SK-N-SH (cell line): Measurements from ENCODE around the gene STOX1. TPM values are rescaled to one million over a fixed set of nuclear protein-coding genes. Genes with fewer than 3 reads are reported as not detected.

Experiments
- CTCF ChIA-PET: fragments of 300-600, 350-600 bp; formaldehyde crosslinking; extraction: SDS; loops from one replicate; lab custom pipeline; 2021; lab: Yijun Ruan, JAX
- POLR2A ChIA-PET: fragments of 350-600 bp; sonication (Branson Sonifier 250); formaldehyde crosslinking; extraction: SDS; loops from one replicate; lab custom pipeline; 2020; ENCODE audit warnings: antibody characterized with exemption, inconsistent platforms; lab: Yijun Ruan, JAX
- DNase-seq: peaks from one replicate; pipeline ENCODE4 v3.0.0; 2012
- H2AFZ ChIP-seq: fragments of 200-600 bp; sonication (generic); 2 replicates; pipeline ENCODE4 v1.8.1; 2016; ENCODE audit warnings: antibody characterized with exemption, mild to moderate bottlenecking, low read depth
- H3F3A ChIP-seq: fragments of 200-600 bp; sonication (generic); replicated peaks from 2 replicates; pipeline ENCODE3; 2016; ENCODE audit warnings: antibody characterized with exemption, mild to moderate bottlenecking; ENCODE audit not compliant: insufficient read depth
- H3K27ac ChIP-seq, 2 experiments: fragments of 200-500 bp in 1 of 2; fragments of 200-600 bp in 1 of 2; sonication (Bioruptor generic) in 1 of 2; sonication (generic), shearing (Covaris generic) in 1 of 2; 2 replicates each; pipeline versions ENCODE4 v1.5.1 to v1.6.1; 2014 to 2016; ENCODE audit warnings: low read depth in 2 of 2, inconsistent platforms in 1 of 2, low read length in 1 of 2, mild to moderate bottlenecking in 1 of 2, mixed read lengths in 1 of 2
- H3K27me3 ChIP-seq: fragments of 200-600 bp; sonication (generic), shearing (Covaris generic); 2 replicates; pipeline ENCODE4 v1.6.1; 2016; ENCODE audit warnings: mixed run types; ENCODE audit not compliant: insufficient read depth
- H3K36me3 ChIP-seq, 2 experiments: fragments of 200-500 bp in 1 of 2; fragments of 200-600 bp in 1 of 2; sonication (Bioruptor generic) in 1 of 2; sonication (generic) in 1 of 2; replicated peaks in 1 of 2; 2 replicates each; pipeline versions ENCODE3 to v1.5.1; 2014 to 2016; ENCODE audit warnings: low read length in 1 of 2, mild to moderate bottlenecking in 1 of 2; ENCODE audit not compliant: insufficient read depth in 2 of 2, control insufficient read depth in 1 of 2
- H3K4me1 ChIP-seq, 2 experiments: fragments of 200-500 bp in 1 of 2; fragments of 200-600 bp in 1 of 2; sonication (Bioruptor generic) in 1 of 2; sonication (generic), shearing (Covaris generic) in 1 of 2; 2 replicates each; pipeline versions ENCODE4 v1.5.1 to v1.6.1; 2014 to 2016; ENCODE audit warnings: low read depth in 1 of 2, low read length in 1 of 2, mixed run types in 1 of 2; ENCODE audit not compliant: insufficient read depth in 2 of 2, control insufficient read depth in 1 of 2
- H3K4me2 ChIP-seq: fragments of 200-600 bp; sonication (generic), shearing (Covaris generic); 2 replicates; pipeline ENCODE4 v1.6.1; 2017; ENCODE audit warnings: mixed run types
- H3K4me3 ChIP-seq, 2 experiments: fragments of 200-500 bp in 1 of 2; fragments of 200-600 bp in 1 of 2; sonication (Bioruptor generic) in 1 of 2; sonication (generic), shearing (Covaris generic) in 1 of 2; 2 replicates each; pipeline versions ENCODE4 v1.5.1 to v1.8.1; 2014 to 2016; ENCODE audit warnings: low read depth in 2 of 2, inconsistent platforms in 1 of 2, low read length in 1 of 2, mild to moderate bottlenecking in 1 of 2, mixed read lengths in 1 of 2, moderate library complexity in 1 of 2
- H3K79me2 ChIP-seq: fragments of 200-600 bp; sonication (generic); 2 replicates; pipeline ENCODE4 v1.8.1; 2017; ENCODE audit warnings: mild to moderate bottlenecking; ENCODE audit not compliant: insufficient read depth
- H3K9ac ChIP-seq: fragments of 200-600 bp; sonication (generic); 2 replicates; pipeline ENCODE4 v1.6.1; 2017; ENCODE audit warnings: mixed run types
- H3K9me2 ChIP-seq: fragments of 200-600 bp; sonication (generic); 2 replicates; pipeline ENCODE4 v1.6.1; 2017; ENCODE audit warnings: mixed run types
- H3K9me3 ChIP-seq: fragments of 200-600 bp; sonication (generic); 2 replicates; pipeline ENCODE4 v1.6.1; 2017; ENCODE audit warnings: mixed run types, mild to moderate bottlenecking, moderate library complexity
- H4K20me1 ChIP-seq: fragments of 200-600 bp; sonication (generic); 2 replicates; pipeline ENCODE4 v1.6.1; 2017; ENCODE audit warnings: mild to moderate bottlenecking, mixed run types; ENCODE audit not compliant: insufficient read depth
- CHD2 ChIP-seq: fragments of 150-350 bp; IDR thresholded peaks from 2 replicates; pipeline ENCODE4 v1.6.1; 2018; ENCODE audit warnings: low read length; ENCODE audit not compliant: partially characterized antibody
- ELF1 ChIP-seq: IDR thresholded peaks from 2 replicates; pipeline ENCODE4 v1.4.0; 2012
- EZH2phosphoT487 ChIP-seq: fragments of 200-600 bp; sonication (generic); IDR thresholded peaks from 2 replicates; pipeline ENCODE4 v1.6.1; 2017; ENCODE audit warnings: low read depth, mixed run types, mild to moderate bottlenecking, antibody characterized with exemption, moderate library complexity, borderline replicate concordance
- FOXJ3 ChIP-seq: sonication (generic); formaldehyde crosslinking; IDR thresholded peaks from 2 replicates; pipeline ENCODE4 v1.5.1; 2020; ENCODE audit warnings: mild to moderate bottlenecking, missing genetic modification reagents
- FOXM1 ChIP-seq: IDR thresholded peaks from 2 replicates; pipeline ENCODE4 v1.4.0; 2012; ENCODE audit warnings: low read depth, mild to moderate bottlenecking
- GABPA ChIP-seq: IDR thresholded peaks from 2 replicates; pipeline ENCODE4 v1.4.0; 2012; ENCODE audit warnings: low read depth, mild to moderate bottlenecking
- GATA2 ChIP-seq: sonication (generic); formaldehyde crosslinking; IDR thresholded peaks from 2 replicates; pipeline ENCODE4 v1.5.0; 2020; ENCODE audit warnings: mild to moderate bottlenecking, missing genetic modification reagents
- IRF3 ChIP-seq: fragments of 150-350 bp; IDR thresholded peaks from 2 replicates; pipeline ENCODE4 v1.6.1; 2016; ENCODE audit warnings: mild to moderate bottlenecking, low read depth, low read length
- MEF2A ChIP-seq: IDR thresholded peaks from 2 replicates; pipeline ENCODE4 v1.4.0; 2012; ENCODE audit warnings: low read depth, borderline replicate concordance
- NRF1 ChIP-seq: IDR thresholded peaks from 2 replicates; pipeline ENCODE4 v1.6.1; 2012; ENCODE audit warnings: low read depth, mild to moderate bottlenecking, low read length
- PBX3 ChIP-seq: IDR thresholded peaks from 2 replicates; pipeline ENCODE4; 2012
- POLR2AphosphoS5 ChIP-seq: IDR thresholded peaks from 2 replicates; pipeline ENCODE4 v1.6.1; 2012; ENCODE audit warnings: low read depth, low read length
- RAD21 ChIP-seq: IDR thresholded peaks from 2 replicates; pipeline ENCODE4 v1.6.1; 2012; ENCODE audit warnings: mild to moderate bottlenecking, low read length
- RFX5 ChIP-seq: IDR thresholded peaks from 2 replicates; pipeline ENCODE4 v1.6.1; 2012; ENCODE audit warnings: mild to moderate bottlenecking, improper control_type of control experiment, low read length
- SIN3A ChIP-seq: IDR thresholded peaks from 2 replicates; pipeline ENCODE4 v1.6.1; 2012; ENCODE audit warnings: low read depth, mild to moderate bottlenecking, low read length, moderate library complexity, borderline replicate concordance
- SMC3 ChIP-seq: IDR thresholded peaks from 2 replicates; pipeline ENCODE4 v1.6.1; 2012; ENCODE audit warnings: low read depth, low read length, improper control_type of control experiment
- TAF1 ChIP-seq: IDR thresholded peaks from 2 replicates; pipeline ENCODE4 v1.6.1; 2012; ENCODE audit warnings: low read depth, mild to moderate bottlenecking, low read length, moderate library complexity, borderline replicate concordance
- TEAD4 ChIP-seq: IDR thresholded peaks from 2 replicates; pipeline ENCODE4 v1.4.0; 2012; ENCODE audit warnings: mild to moderate bottlenecking, borderline replicate concordance; ENCODE audit not compliant: insufficient read depth
- YY1 ChIP-seq: IDR thresholded peaks from 2 replicates; pipeline ENCODE4 v1.4.0; 2012; ENCODE audit warnings: low read depth, mild to moderate bottlenecking
- ZBTB33 ChIP-seq: IDR thresholded peaks from 2 replicates; pipeline ENCODE4 v1.4.0; 2012; ENCODE audit warnings: low read depth, borderline replicate concordance
- WGBS: methylation state at CpG from one replicate; pipeline ENCODE4 v1.1.6; 2017; ENCODE audit warnings: low lambda C conversion rate; 5-methylcytosine and 5-hydroxymethylcytosine counted together
- polyA plus RNA-seq, 3 experiments: library from polyadenylated mRNA; depleted of rRNA; stranded (reverse); fragments of >200 nt; gene quantifications; 2 replicates each; pipeline ENCODE4 v1.2.3, GENCODE V29; 2012

The STOX1 gene
- polyA plus RNA-seq, 1 of the 3 experiments (the other 2 are of a cell fraction) = 0.13 TPM

GRCh38 chr10:68831961-68832455, 4.7 kb downstream of the STOX1 start (continued):
- no peak for TF ChIP-seq TAF1
- TF ChIP-seq, all 33 proteins: peak for 0

- Histone ChIP-seq H2AFZ (no peak overlapping the region), H3K4me2 (no peak overlapping the region), H3K27ac (no peak overlapping the region), H3K9me3 (no peaks in the 10 kb centered on the region), H3K36me3 (no peaks in the 10 kb centered on the region), H3K4me3 (no peak overlapping the region), H3K4me1 (no peaks in the 10 kb centered on the region), H3K79me2 (no peaks in the 10 kb centered on the region), H3K9ac (no peak overlapping the region), H4K20me1 (no peaks in the 10 kb centered on the region), H3K27me3 (peaks cover 9% of the 10 kb centered on the region; the same call in 1 of the 2 replicates), H3F3A (peaks cover 3% of the 10 kb centered on the region), H3K9me2 (no peaks in the 10 kb centered on the region)
- TF ChIP-seq GATA2 (CRISPR knock-in tag) (no peak), MEF2A (no peak), YY1 (no peak), RFX5 (no peak), GABPA (no peak), PBX3 (no peak), SMC3 (no peak), CHD2 (no peak), NRF1 (no peak), RAD21 (no peak), IRF3 (no peak)
- ChIA-PET POLR2A (no interaction called here), CTCF (no interaction called here)
- WGBS = 94% methylated on average over 4 of the region's 4 CpGs
- DNase-seq = no peak
Measured at GRCh38 chr10:68832601-68833000, 5.3 kb downstream of the STOX1 start.

GRCh38 chr10:68837626-68838322, 10.4 kb downstream of the STOX1 start:
- Histone ChIP-seq H3K4me2 (no peak overlapping the region), H3F3A (no peaks in the 10 kb centered on the region), H3K27me3 (no peaks in the 10 kb centered on the region), H3K9me2 (no peaks in the 10 kb centered on the region), H3K36me3 (no peaks in the 10 kb centered on the region), H2AFZ (no peak overlapping the region), H3K4me1 (no peaks in the 10 kb centered on the region), H3K27ac (no peak overlapping the region), H3K9me3 (no peaks in the 10 kb centered on the region), H3K4me3 (no peak overlapping the region), H3K9ac (no peak overlapping the region), H3K79me2 (no peaks in the 10 kb centered on the region), H4K20me1 (no peaks in the 10 kb centered on the region)
- DNase-seq = no peak
- WGBS = 79% methylated on average over 8 of the region's 8 CpGs
- no peak for TF ChIP-seq FOXJ3 (CRISPR knock-in tag)
- TF ChIP-seq ZBTB33 = no peak
- TF ChIP-seq RAD21 = no peak
- TF ChIP-seq GATA2 (CRISPR knock-in tag) = no peak
- no peak for TF ChIP-seq POLR2AphosphoS5
- TF ChIP-seq EZH2phosphoT487 = no peak
- TF ChIP-seq FOXM1 = no peak
- TF ChIP-seq SIN3A = no peak
- TF ChIP-seq ELF1 = no peak
- no peak for TF ChIP-seq TEAD4
- ChIA-PET POLR2A (no interaction called here), CTCF (no interaction called here)
